Ammon's horn (tissue), 1 donor: ENCODE measurements around the gene DYNLT2.
A peak's percentile ranks its signal among the peaks of the same experiment; 100 is the strongest.

ENCODE experiments used
- DNase-seq: peaks from one replicate; pipeline ENCODE4 v3.0.0-alpha.2; 2016; ENCODE audit warnings: low spot score

DYNLT2 gene

DNA sequence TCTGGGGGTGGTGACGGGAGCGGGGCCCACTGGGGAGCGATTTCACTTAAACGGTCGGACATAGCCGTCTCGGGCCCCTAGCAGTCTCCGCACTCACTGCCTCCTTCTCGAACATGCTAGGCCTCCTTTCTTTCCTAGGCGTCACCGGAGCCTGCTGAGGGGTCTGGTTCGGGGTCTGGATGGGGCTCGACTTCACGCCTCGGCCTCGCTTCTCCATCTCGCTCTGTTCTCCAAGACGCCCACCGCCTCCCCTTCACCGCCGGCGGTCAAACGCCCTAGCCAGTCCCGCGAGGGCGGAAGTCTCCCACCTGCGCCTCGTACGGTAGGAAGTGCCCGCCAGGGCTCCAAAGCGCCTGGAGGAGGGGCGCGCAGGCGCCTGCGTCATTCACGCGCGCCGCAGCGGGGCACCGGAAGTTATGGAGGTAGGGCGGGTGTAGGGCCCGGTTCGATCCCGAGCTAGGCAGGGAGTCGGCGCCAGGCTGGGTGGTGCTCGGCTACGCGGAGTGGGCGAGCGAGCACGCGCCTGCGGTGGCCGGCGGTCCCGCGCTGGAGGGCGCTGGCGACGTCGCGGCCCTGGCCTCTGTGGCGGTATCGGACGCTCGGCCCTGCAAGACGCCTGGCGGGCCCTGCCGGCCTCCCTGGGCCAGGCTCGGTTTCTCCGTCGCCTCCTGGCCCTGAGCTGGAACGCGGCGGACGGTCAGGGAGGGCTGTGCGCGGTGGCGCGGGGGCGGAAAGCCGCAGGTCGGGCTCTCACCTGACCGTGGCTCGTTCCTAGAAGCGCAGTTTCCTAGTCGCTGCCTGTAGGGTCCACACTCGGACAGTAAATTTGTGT lies at the start of gene DYNLT2, which contains the start of gene ERMARD:
Gene DYNLT2 (minus strand): TSS at position 331 of the 832 bp plus-strand sequence. CDS start 114 bp downstream, at position 217.
Gene ERMARD (plus strand): TSS at position 381 of the 832 bp plus-strand sequence. CDS start 36 bp downstream, at position 417.
- DNase-seq: peak; percentile 92

- peak; percentile 79 for DNase-seq
These were observed 49.5 kb upstream of the DYNLT2 start for GRCh38 chr6:169800668-169801395.

- no peak for DNase-seq
These were observed 48.8 kb upstream of the DYNLT2 start for GRCh38 chr6:169800116-169800667.

GRCh38 chr6:169799474-169799926 lies 48.1 kb upstream of the DYNLT2 start:
- peak; percentile 54 for DNase-seq

- no peak for DNase-seq
These were observed 47.5 kb upstream of the DYNLT2 start for GRCh38 chr6:169798764-169799473.

- no peak for DNase-seq
These were observed 43.8 kb upstream of the DYNLT2 start for GRCh38 chr6:169795196-169795595.

DNA sequence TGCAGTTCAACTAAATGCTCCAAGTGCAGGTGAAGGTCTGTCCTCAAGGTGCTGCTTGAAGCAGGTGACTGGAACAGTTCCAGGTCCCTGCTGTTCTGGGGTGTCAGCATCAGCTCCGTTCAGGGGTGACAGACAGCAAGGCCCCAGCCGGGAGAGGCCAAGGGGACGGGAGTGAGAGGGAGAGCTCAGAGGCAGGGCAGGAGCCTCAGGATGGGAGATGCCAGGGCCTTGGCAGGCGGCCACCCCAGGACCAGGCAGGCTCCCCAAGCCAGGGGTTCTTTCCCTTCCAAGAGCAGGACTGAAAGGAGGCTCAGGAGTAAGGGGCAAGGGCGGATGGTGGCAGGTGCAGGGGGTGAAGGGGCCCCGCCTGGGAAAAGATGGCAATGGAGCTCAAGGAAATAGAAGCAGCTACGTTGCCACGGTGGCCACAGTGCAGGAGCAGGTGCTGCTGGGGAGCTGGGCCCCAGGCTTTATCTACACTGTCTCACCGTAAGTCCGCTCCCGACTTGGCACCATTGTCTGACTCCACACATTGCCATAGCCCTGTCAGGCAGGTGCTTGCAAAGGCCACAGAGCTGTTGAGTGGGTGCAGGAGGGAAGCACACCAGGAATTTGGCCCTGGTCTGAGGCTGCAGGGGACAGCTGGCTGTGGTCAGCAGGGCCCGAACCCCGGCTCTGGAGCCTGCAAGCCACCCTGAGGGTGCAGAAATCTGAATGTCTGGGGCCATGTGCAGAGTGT lies 43.1 kb upstream of the DYNLT2 start:
- no peak for DNase-seq

DNA sequence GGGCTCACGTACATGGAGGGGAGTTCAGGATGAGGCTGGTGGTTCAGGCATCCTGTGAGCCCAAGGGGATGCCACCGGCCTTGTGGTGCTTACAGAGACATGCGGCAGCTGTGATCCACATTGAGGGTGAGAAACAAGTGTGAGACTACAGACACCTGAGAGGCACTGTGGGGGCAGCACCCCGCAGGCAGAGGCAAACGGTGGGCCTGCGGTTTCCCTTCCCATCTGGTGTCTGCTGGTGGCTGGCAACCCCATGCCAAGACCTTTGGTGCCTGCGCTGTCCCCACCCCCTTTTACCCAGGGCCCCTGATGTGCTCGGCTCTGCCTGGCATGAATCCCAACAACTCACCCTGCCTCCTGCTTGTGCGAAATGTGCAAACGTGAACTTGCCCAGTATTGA lies 42.0 kb upstream of the DYNLT2 start:
- no peak for DNase-seq

DNA sequence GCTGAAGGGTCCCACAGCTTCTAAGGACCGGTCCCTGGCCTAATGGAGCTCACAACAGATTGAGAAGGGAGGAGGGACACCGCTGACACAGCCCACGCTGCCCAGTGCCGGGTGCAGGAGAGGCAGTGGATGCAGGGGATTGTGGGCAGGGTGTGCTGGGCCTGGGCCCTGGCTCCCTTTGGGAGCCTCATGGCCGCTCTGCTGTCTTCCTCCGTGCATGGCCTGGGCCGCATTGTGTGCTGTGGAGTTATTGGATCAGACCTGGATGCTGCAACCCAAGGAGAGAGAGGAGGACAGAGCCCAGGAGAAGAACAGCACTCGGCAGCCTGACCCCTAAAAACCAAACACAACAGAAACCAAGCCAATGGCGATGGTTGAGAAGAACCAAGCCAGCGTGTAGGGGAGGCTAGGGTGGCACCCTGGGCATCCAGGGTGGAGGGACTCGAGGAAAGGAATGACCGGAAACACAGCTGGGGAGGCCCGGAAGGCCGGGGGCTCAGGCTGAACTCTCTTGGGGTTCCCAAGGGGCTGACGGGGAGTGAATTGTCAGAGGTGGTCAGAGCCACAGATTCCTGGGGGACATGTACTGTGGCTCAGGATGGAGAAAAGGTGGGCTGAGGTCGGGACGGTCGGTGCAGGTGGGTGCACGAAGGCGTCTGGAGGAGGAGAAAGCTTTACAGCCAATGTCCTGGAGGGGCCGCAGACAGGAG lies 41.1 kb upstream of the DYNLT2 start:
- no peak for DNase-seq

GRCh38 chr6:169791721-169792131 lies 40.4 kb upstream of the DYNLT2 start:
- DNase-seq: no peak

- DNase-seq: peak; percentile 87
These were observed 38.9 kb upstream of the DYNLT2 start for GRCh38 chr6:169789944-169790927.

- DNase-seq: no peak
These were observed 38.0 kb upstream of the DYNLT2 start for GRCh38 chr6:169789146-169789943.

DNA sequence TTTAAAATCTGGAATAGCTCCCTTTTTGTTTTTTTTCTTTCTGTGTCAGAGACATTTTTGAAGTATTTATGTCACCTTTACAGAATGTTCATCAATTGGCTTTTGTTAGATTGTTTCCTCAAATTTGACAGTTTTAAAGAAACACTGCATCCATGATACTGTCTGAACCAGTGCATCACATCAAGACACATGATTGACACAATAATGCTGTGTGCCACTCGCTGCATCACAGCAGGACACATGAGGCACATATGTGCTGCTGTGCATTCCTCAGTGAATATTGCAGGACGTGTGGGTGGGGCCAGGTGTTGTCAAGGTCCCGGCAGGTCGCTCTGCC lies 37.4 kb upstream of the DYNLT2 start:
- DNase-seq: no peak

DNA sequence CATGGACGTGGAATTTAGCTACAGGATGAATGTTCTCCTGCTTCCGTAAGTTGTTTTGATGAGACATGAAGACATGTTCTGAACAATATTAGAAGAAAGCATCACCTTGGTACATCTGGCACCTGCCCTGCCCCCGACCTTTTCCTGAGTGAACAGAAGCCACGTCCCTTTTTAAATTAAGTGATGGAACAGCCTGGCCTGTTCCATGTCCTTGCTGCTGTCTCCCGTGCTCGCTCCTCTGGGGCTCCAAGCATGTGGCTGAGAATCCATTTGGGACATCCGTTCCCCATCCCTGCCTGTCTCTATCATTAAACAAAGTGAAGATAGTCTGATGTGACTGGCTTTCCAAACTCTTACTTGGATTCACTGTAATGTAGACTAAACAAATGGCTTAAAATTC lies 36.4 kb upstream of the DYNLT2 start:
- DNase-seq: no peak

DNA sequence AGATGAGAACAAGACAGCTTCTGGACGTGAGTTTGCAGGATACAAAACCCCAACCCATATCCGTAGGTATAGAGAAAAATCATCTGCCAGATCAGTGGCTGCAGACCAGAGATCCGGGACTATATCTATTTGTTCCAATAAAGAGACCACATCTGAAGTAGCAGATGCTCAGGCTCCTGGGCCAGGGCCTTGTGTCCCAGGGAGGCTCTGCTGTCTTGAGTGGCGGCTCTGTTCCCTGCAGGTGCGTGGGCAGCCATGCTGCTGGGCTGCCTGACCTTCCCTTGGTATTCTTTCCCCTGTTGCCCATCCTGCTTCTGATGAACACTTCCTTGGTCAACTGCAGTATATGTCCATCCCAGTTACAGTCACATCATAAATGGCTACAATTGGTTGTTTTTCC lies 35.0 kb upstream of the DYNLT2 start:
- no peak for DNase-seq

GRCh38 chr6:169785566-169785965 lies 34.2 kb upstream of the DYNLT2 start:
- no peak for DNase-seq

DNA sequence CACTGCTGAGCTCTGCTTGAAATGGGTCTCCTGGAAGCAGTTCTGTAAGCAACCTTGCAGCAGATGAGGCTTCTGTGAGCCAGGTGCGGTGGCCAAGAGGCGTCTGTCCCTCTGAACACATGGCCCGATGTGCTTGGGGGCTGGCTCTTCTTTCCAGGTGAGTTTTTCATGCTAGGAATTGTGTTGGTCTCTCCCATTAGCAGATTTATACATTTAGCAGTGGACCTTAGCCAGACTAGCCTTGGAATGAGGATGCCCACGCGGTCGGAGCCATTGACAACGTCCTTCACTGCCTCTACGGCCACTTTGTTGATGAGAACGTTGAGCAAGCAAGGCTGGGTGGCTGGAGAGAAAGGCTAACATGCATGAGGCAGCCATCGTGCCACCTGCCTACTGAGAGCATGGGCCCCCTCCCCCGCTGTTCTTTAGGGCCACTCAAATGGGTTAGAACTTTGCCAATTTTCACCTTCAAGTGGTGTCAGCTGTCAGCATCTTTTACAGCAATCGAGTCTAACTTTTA lies 33.5 kb upstream of the DYNLT2 start:
- DNase-seq: no peak
